ENCODE measurements around the gene SOCS3. TPM values are rescaled to one million over a fixed set of nuclear protein-coding genes. Genes with fewer than 3 reads are reported as not detected.

Gene SOCS3
- total RNA-seq, 2 donors from 2014 or later: 19.7 to 29.4 TPM

DNA sequence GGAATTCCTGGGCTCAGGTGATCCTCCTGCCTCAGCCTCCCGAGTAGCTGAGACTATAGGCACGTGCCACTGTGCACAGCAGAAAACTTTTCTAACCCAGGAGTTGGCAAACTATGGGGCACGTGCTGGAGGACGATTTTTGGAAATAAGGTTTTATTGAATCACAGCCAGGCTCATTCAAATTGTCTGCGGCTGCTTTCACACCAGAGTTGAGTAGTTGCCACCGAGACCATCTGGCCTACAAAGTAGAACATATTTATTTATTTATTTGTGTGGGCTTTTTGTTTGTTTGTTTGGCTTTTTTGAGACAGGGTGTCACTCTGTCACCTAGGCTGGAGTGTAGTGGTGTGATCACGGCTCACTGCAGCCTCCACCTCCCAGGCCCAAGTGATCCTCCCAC, 11.2 kb upstream of the SOCS3 start:
- Histone ChIP-seq H3K36me3 (no peaks in the 10 kb centered on the region), H3K9me3 (no peaks in the 10 kb centered on the region), H3K27ac (no peak overlapping the region), H3K9ac (ENCODE audit: low read depth in 2 of 2, low read length in 2 of 2) (no peak overlapping the region), H3K4me1 (no peaks in the 10 kb centered on the region), H3K4me3 (no peak overlapping the region), H3K27me3 (no peaks in the 10 kb centered on the region)
- DNase-seq: no peak
- intact Hi-C loops (cut with DNase I): no loop called here
- TF ChIP-seq, protein P1, sequence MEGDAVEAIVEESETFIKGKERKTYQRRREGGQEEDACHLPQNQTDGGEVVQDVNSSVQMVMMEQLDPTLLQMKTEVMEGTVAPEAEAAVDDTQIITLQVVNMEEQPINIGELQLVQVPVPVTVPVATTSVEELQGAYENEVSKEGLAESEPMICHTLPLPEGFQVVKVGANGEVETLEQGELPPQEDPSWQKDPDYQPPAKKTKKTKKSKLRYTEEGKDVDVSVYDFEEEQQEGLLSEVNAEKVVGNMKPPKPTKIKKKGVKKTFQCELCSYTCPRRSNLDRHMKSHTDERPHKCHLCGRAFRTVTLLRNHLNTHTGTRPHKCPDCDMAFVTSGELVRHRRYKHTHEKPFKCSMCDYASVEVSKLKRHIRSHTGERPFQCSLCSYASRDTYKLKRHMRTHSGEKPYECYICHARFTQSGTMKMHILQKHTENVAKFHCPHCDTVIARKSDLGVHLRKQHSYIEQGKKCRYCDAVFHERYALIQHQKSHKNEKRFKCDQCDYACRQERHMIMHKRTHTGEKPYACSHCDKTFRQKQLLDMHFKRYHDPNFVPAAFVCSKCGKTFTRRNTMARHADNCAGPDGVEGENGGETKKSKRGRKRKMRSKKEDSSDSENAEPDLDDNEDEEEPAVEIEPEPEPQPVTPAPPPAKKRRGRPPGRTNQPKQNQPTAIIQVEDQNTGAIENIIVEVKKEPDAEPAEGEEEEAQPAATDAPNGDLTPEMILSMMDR (IDR thresholded peaks at IDR 0.05): no peak

DNA sequence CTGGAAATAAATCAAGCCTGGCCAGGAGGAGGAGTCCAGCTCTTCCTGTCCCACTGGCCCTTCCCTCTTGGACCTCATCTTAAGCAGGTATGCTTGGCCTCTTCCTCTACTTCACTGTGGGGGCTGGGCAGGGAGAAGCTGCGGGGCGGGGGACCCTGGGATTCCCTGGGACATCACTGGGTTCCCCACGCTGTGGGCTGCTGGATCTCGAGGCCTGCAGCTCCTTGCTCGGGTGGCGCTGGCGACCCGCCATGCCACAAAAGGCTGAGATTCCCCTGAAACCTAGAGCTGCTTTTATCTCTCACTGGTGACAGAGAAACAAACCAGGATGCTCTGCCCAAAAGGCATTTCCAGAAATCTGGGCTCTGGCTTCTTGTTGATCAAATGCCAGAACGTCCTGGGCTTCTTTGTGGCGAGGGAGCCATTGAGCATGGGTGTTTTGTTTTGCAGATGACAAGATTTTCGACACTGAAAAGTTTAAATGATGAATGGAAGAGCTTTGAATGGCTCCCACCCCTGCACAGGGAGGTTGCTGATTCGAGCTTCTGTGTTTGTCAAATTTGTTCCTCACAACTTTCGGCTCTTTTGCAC, 10.0 kb upstream of the SOCS3 start:
- DNase-seq: no peak
- H3K27ac ChIP-seq: no peak overlapping the region
- H3K4me1 ChIP-seq: no peaks in the 10 kb centered on the region
- H3K9ac ChIP-seq (ENCODE audit: low read depth in 2 of 2, low read length in 2 of 2): no peak overlapping the region
- H3K36me3 ChIP-seq: no peaks in the 10 kb centered on the region
- no peak overlapping the region for H3K4me3 ChIP-seq
- TF ChIP-seq, protein P1 (IDR thresholded peaks at IDR 0.05): no peak
- H3K27me3 ChIP-seq: no peaks in the 10 kb centered on the region
- H3K9me3 ChIP-seq: no peaks in the 10 kb centered on the region
- intact Hi-C loops (cut with DNase I): no loop called here

DNA sequence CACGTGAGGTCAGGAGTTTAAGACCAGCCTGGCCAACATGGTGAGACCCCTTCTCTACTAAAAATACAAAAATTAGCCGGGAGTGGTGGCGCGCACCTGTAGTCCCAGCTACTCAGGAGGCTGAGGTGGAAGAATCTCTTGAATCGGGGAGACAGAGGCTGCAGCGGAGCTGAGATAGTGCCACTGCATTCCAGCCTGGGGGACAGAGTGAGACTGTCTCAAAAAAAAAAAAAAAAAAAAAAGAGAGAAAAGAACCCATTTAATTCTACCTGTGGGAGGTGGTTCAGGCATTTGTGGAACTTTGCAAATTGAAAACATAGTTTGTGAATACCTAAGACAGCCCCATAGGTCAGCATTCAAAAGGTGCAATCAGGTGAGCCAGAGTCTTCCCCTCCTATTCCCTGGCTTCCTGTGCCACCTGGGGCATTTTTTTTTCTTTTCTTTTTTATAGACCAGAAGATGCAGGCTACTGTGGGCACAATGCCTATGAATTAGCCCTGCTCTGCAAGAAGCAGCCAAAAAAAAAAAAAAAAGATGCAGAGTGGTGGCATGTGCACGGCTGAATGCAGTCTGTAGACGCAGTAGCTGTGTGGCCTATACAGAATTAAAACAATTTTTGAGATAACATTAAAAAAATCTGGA, 9.1 kb upstream of the SOCS3 start:
- TF ChIP-seq, protein P1 (IDR thresholded peaks at IDR 0.05): no peak
- no peak for DNase-seq
- intact Hi-C loops (cut with DNase I): no loop called here

DNA sequence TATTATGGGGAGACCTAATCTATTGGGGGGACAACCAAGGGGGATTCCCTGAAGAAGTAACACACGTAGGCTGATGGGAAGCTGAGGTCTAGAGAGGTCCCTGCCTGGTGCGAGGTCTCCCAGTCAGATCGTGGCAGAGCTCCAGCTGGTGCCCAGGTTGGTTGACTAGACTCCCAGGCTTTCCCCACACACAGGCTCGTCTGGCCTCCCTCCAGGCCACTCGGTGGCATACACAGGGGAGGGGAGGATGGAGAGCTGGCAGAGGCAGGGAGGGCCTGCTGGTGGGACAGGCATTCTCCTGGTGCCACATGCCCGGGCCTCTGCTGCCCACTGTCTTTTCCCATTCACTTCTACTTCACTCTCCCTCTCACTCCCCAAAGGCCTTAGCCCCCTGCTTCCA, 8.5 kb upstream of the SOCS3 start:
- intact Hi-C loops (cut with DNase I): no loop called here
- H3K9ac ChIP-seq (ENCODE audit: low read depth in 2 of 2, low read length in 2 of 2): no peak overlapping the region
- no peaks in the 10 kb centered on the region for H3K9me3 ChIP-seq
- no peak overlapping the region for H3K4me3 ChIP-seq
- TF ChIP-seq, protein P1 (IDR thresholded peaks at IDR 0.05): no peak
- no peaks in the 10 kb centered on the region for H3K4me1 ChIP-seq
- H3K27me3 ChIP-seq: no peaks in the 10 kb centered on the region
- no peak for DNase-seq
- H3K36me3 ChIP-seq: no peaks in the 10 kb centered on the region
- no peak overlapping the region for H3K27ac ChIP-seq

More for the DNA sequence above, 9.1 kb upstream of the SOCS3 start:
- Histone ChIP-seq H3K4me1 (no peaks in the 10 kb centered on the region), H3K9ac (ENCODE audit: low read depth in 2 of 2, low read length in 2 of 2) (no peak overlapping the region), H3K27me3 (no peaks in the 10 kb centered on the region), H3K9me3 (no peaks in the 10 kb centered on the region), H3K27ac (no peak overlapping the region), H3K36me3 (no peaks in the 10 kb centered on the region), H3K4me3 (no peak overlapping the region)

DNA sequence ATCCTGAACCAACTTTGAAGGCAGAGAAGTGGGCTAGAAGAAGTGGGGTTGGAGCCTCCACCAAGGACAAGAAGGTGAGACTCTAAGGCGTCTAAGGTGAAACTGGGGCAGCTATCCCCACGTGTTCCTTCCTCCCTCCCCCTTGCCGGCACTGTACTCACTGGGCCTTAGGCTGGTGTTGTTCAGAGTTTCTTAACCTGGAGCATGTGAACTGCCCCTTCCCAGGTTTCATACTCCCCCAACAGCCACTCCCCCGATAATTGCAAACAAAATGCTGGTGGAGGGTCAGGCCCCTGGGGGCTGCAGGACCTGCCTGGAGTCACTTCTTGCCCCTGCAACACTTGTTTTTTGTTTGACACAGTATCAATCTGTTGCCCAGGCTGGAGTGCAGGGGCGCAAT, 7.3 kb upstream of the SOCS3 start:
- Histone ChIP-seq H3K36me3 (no peaks in the 10 kb centered on the region), H3K4me3 (no peak overlapping the region), H3K4me1 (no peaks in the 10 kb centered on the region), H3K27me3 (no peaks in the 10 kb centered on the region), H3K27ac (no peak overlapping the region), H3K9ac (ENCODE audit: low read depth in 2 of 2, low read length in 2 of 2) (no peak overlapping the region), H3K9me3 (no peaks in the 10 kb centered on the region)
- intact Hi-C loops (cut with DNase I): no loop called here
- TF ChIP-seq, protein P1 (IDR thresholded peaks at IDR 0.05): no peak
- no peak for DNase-seq
